Colonic mucosa (tissue), 4 donors: ENCODE measurements around the gene AHCY. TPM values are rescaled to one million over a fixed set of nuclear protein-coding genes. Genes with fewer than 3 reads are reported as not detected.
"Not testable (repeated sequence)": the region's sequence is repeated elsewhere in the genome, so short reads cannot be mapped to it uniquely, and the experiment has no call there.

Experiments used
- DNase-seq: peaks from one replicate; pipeline ENCODE4 v3.0.0-alpha.2; 2020
- H3K27ac ChIP-seq: fragments of 200-600 bp; one replicate; pipeline ENCODE4 v1.8.0; 2021
- H3K27me3 ChIP-seq: fragments of 200-600 bp; one replicate; pipeline ENCODE4 v1.8.0; 2021
- H3K36me3 ChIP-seq: fragments of 200-600 bp; one replicate; pipeline ENCODE4 v1.8.0; 2021
- H3K4me1 ChIP-seq: fragments of 200-600 bp; one replicate; pipeline ENCODE4 v1.8.0; 2021; ENCODE audit warnings: mild to moderate bottlenecking
- H3K4me3 ChIP-seq: fragments of 200-600 bp; one replicate; pipeline ENCODE4 v1.8.0; 2021
- H3K9ac ChIP-seq, 2 donors: one replicate each; pipeline ENCODE4 v1.7.0; 2013; ENCODE audit warnings: control low read depth in 2 of 2, low read depth in 2 of 2, low read length in 2 of 2
- H3K9me3 ChIP-seq: fragments of 200-600 bp; one replicate; pipeline ENCODE4 v1.8.0; 2021
- intact Hi-C: fragments of 100-400 bp; cut with DNase I; formaldehyde crosslinking; loops from one replicate; pipeline ENCODE4 v1.14.1; 2022
- total RNA-seq, 2 donors: library from RNA; stranded (reverse); fragmentation: NEBNext Ultra II Directional in 1 of 2; extraction: Animal tissue kit (Norgen Biotek cat#: 25700) in 1 of 2; gene quantifications; one replicate each; pipeline ENCODE4 v1.2.1, GENCODE V29; 2021
- TF ChIP-seq, protein P1 (sequence below): fragments of 200-600 bp; IDR thresholded peaks from one replicate; pipeline ENCODE4 v1.8.0; 2022; ENCODE audit warnings: antibody characterized with exemption, mild to moderate bottlenecking
- donor health status: healthy.
- donor health status: DM: no; HTN: no; CAD: no.
- donor health status: DM: no; HTN: no; CAD: no.

The AHCY gene
- total RNA-seq, 2 donors from 2014 or later = 79.4 to 192 TPM

DNA sequence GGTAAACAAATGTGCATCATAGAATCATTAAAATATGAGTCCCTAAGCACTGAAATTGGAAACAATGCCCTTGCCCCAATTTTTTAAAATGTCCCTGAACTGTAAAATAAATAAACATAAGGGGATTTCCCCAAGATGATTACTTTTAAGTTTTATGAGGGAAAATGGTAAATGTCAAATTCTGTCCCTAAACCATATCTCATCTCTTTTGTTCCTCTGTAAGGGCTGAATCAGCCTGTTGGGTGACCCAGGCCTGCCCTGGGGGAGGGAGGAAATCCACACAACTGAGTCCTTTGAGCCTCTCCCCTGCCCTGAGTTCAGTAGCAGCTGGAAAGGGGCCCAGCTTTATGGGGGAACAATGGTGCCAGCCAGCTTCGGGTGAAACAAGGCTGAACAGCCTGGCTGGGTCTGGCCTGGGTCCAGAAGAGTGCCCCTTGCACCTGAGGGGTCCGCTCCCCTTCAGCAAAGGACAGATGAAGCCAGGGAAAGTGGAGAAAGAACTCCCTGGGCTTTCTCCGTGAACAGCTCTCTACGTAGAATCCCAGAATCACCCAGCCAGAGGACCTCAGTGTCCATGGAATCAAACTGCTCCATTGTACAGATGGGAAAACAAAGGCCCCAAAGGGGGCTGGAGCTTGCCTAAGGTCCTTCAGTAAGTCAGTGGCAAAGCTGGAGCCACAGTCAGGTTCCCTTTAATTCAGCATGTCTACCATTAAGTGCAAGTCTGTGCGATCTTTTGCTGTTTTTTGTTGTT lies 31.7 kb upstream of the AHCY start:
- H3K36me3 ChIP-seq = no peaks in the 10 kb centered on the region
- H3K9me3 ChIP-seq = no peaks in the 10 kb centered on the region
- TF ChIP-seq, protein P1, sequence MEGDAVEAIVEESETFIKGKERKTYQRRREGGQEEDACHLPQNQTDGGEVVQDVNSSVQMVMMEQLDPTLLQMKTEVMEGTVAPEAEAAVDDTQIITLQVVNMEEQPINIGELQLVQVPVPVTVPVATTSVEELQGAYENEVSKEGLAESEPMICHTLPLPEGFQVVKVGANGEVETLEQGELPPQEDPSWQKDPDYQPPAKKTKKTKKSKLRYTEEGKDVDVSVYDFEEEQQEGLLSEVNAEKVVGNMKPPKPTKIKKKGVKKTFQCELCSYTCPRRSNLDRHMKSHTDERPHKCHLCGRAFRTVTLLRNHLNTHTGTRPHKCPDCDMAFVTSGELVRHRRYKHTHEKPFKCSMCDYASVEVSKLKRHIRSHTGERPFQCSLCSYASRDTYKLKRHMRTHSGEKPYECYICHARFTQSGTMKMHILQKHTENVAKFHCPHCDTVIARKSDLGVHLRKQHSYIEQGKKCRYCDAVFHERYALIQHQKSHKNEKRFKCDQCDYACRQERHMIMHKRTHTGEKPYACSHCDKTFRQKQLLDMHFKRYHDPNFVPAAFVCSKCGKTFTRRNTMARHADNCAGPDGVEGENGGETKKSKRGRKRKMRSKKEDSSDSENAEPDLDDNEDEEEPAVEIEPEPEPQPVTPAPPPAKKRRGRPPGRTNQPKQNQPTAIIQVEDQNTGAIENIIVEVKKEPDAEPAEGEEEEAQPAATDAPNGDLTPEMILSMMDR = no peak
- H3K9ac ChIP-seq = no peak overlapping the region
- no peak overlapping the region for H3K27ac ChIP-seq
- H3K4me1 ChIP-seq = no peaks in the 10 kb centered on the region
- H3K4me3 ChIP-seq = no peak overlapping the region
- intact Hi-C loops = no loop called here
- no peaks in the 10 kb centered on the region for H3K27me3 ChIP-seq
- DNase-seq = no peak

DNA sequence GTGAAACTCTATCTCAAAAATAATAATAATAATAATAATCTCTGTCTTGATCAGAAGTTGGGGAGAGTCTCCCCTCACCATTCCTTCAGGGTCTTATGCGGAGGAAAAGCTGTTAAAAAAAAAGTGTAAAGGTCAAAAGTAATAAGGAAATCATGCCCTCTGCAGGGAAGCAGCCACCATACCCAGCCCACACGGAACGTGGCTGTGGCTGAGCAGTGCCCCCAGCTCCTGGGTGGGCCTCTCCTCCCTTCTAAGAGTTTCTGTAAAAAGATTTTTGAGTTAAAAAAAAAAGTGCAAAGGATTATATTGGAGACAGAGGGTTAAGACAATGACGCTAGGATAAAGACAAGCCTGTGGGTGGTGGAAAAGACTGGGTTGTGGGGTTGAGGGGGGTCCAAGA lies 30.6 kb upstream of the AHCY start:
- Histone ChIP-seq H3K4me1 (no peaks in the 10 kb centered on the region), H3K27ac (no peak overlapping the region), H3K4me3 (no peak overlapping the region), H3K27me3 (no peaks in the 10 kb centered on the region), H3K9ac (no peak overlapping the region), H3K36me3 (no peaks in the 10 kb centered on the region), H3K9me3 (no peaks in the 10 kb centered on the region)
- TF ChIP-seq, protein P1 = no peak
- DNase-seq = no peak
- intact Hi-C loops = no loop called here

DNA sequence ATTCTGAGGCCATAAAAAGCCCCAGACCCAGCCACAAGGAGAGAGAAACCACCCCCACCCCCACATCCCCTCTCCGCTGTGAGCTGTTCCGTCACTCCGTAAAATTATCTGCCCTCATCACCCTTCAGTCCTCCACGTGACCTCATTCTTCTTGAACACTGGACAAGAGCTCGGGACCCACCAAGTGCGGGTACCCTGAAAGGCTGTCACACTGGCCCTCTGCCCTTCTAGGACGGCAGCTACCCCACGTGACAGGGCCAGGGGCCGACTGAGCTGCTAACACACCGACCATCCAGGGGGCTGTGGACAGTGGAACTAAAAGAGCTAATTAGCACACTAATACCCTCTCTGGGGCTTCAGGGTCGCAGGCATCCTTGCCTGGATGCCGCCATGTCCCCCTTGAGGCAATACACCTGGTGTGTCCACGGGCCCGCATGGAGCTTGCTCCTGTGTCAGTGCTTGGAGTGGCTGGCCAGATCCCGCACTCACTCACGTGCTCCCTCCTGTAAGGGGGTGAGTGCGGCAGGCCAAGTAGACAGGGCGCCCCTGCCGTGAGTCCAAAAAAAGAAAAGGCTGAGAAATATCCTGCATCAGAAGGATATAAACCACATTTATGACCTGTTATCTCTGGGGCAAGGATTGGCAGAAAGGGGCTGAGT lies 29.2 kb upstream of the AHCY start:
- Histone ChIP-seq H3K9me3 (no peaks in the 10 kb centered on the region), H3K4me1 (no peaks in the 10 kb centered on the region), H3K9ac (no peak overlapping the region), H3K27ac (no peak overlapping the region), H3K4me3 (no peak overlapping the region), H3K36me3 (no peaks in the 10 kb centered on the region), H3K27me3 (no peaks in the 10 kb centered on the region)
- TF ChIP-seq, protein P1 = no peak
- no peak for DNase-seq
- intact Hi-C loops = no loop called here

DNA sequence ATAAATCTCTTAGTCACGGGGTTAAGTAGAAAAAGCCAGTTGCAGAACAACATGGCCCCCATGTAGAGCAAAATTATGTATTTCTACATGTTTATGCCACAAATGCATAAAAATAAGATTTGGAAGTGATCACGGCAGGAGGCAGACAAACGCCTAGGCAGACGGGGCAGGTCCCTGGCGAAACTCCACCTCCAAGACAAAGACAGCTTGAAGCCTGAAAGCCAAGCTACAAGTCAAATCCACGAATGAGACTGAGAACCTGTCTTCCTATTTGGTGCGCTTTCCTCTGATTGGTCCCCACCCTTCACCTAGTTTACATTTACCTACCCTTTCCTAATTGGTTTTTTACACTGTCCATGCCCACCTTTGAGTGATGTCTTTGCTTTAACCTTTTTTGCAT lies 28.7 kb upstream of the AHCY start:
- H3K4me1 ChIP-seq = no peaks in the 10 kb centered on the region
- no peaks in the 10 kb centered on the region for H3K36me3 ChIP-seq
- no peak for DNase-seq
- no peak overlapping the region for H3K4me3 ChIP-seq
- no peaks in the 10 kb centered on the region for H3K27me3 ChIP-seq
- no peak overlapping the region for H3K9ac ChIP-seq
- no peak overlapping the region for H3K27ac ChIP-seq
- H3K9me3 ChIP-seq = no peaks in the 10 kb centered on the region
- TF ChIP-seq, protein P1 = no peak
- intact Hi-C loops = no loop called here

DNA sequence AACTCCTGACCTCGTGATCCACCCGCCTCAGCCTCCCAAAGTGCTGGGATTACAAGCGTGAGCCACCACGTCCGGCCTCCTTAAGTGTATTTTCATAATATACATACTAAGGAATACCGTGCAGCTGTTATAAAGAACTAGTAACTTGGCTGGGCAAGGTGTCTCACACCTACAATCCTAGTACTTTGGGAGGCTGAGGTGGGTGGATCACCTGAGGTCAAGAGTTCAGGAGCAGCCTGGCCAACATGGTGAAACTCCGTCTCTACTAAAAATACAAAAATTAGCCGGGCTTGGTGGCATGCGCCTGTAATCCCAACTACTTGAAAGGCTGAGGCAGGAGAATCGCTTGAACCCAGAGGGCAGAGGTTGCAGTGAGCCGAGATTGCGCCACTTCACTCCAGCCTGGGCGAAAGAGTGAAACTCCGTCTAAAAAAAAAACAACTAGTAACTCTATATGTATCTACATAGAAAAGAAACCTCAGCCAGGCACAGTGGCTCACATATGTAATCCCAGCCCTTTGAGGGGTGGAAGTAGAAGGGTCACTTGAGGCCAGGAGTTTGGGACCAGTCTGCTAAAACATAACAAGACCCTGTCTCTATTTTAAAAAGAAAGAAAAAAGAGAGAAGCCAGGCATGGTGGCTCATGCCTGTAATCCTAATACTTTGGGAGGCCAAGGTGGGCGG lies 27.8 kb upstream of the AHCY start:
- H3K9me3 ChIP-seq, H3K9ac ChIP-seq, H3K27me3 ChIP-seq, H3K4me3 ChIP-seq, H3K27ac ChIP-seq, H3K36me3 ChIP-seq, DNase-seq, H3K4me1 ChIP-seq, intact Hi-C loops: not testable (repeated sequence)
